Right lobe of liver (tissue), 4 donors: ENCODE measurements around the gene MLIP.

Source experiments
- POLR2A ChIP-seq: fragments of 450-650 bp; IDR thresholded peaks from one replicate; pipeline ENCODE4 v1.6.1; 2017; ENCODE audit warnings: antibody characterized with exemption, mild to moderate bottlenecking
- TF ChIP-seq, protein P1 (sequence below), 4 donors: fragments of 200-600 bp in 3 of 4; fragments of 450-650 bp in 1 of 4; IDR thresholded peaks; one replicate each; pipeline versions ENCODE4 v1.5.1 to v1.8.0; 2016 to 2022; ENCODE audit warnings: antibody characterized with exemption in 4 of 4, mild to moderate bottlenecking in 2 of 4
- donor health status: DM: no; HTN: no; CAD: no.
- donor health status: DM: no; HTN: no; CAD: no.
- donor health status: DM: no; HTN: yes; CAD: no.

GRCh38 chr6:54264581-54265272 lies 153.5 kb downstream of the MLIP start:
- TF ChIP-seq, protein P1, sequence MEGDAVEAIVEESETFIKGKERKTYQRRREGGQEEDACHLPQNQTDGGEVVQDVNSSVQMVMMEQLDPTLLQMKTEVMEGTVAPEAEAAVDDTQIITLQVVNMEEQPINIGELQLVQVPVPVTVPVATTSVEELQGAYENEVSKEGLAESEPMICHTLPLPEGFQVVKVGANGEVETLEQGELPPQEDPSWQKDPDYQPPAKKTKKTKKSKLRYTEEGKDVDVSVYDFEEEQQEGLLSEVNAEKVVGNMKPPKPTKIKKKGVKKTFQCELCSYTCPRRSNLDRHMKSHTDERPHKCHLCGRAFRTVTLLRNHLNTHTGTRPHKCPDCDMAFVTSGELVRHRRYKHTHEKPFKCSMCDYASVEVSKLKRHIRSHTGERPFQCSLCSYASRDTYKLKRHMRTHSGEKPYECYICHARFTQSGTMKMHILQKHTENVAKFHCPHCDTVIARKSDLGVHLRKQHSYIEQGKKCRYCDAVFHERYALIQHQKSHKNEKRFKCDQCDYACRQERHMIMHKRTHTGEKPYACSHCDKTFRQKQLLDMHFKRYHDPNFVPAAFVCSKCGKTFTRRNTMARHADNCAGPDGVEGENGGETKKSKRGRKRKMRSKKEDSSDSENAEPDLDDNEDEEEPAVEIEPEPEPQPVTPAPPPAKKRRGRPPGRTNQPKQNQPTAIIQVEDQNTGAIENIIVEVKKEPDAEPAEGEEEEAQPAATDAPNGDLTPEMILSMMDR (IDR thresholded peaks at IDR 0.05) = no peak
- no peak for TF ChIP-seq POLR2A
